MCF 10A (cell line): ENCODE results near the gene C4orf36. TPM values are rescaled to one million over a fixed set of nuclear protein-coding genes. Genes with fewer than 3 reads are reported as not detected.

Experiments
- BruUV-seq: library from RNA; stranded (reverse); fragments of 400-500 nt; replicated peaks from 2 replicates; lab custom pipeline; 2021; lab: Mats Ljungman, UMichigan
- CTCF ChIA-PET: fragments of 300-600 bp; sonication (Branson Sonifier 250); formaldehyde crosslinking; extraction: SDS; loops from one replicate; lab custom pipeline; 2021; ENCODE audit warnings: antibody characterized with exemption, inconsistent platforms; lab: Yijun Ruan, JAX
- POLR2A ChIA-PET: fragments of 300-600, 350-650 bp; sonication (Branson Sonifier 250); formaldehyde crosslinking; extraction: SDS; loops from one replicate; lab custom pipeline; 2020; ENCODE audit warnings: antibody characterized with exemption, inconsistent platforms; lab: Yijun Ruan, JAX
- DNase-seq: peaks from one replicate; pipeline ENCODE4 v3.0.0-alpha.2; 2018; ENCODE audit not compliant: unreplicated experiment
- H3K27ac Mint-ChIP-seq: one replicate; pipeline ENCODE4 v1.8.0; 2022; ENCODE audit warnings: mild to moderate bottlenecking, low read depth, mixed read lengths; ENCODE audit not compliant: unreplicated experiment
- H3K27me3 Mint-ChIP-seq: one replicate; pipeline ENCODE4 v1.8.0; 2022; ENCODE audit warnings: mixed read lengths; ENCODE audit not compliant: insufficient read depth, unreplicated experiment
- H3K36me3 Mint-ChIP-seq: one replicate; pipeline ENCODE4 v1.8.0; 2022; ENCODE audit warnings: mild to moderate bottlenecking, moderate library complexity, mixed read lengths; ENCODE audit not compliant: insufficient read depth, unreplicated experiment
- H3K4me1 Mint-ChIP-seq: one replicate; pipeline ENCODE4 v1.8.0; 2022; ENCODE audit warnings: mixed read lengths; ENCODE audit not compliant: insufficient read depth, unreplicated experiment
- H3K4me3 Mint-ChIP-seq: one replicate; pipeline ENCODE4 v1.8.0; 2022; ENCODE audit warnings: mild to moderate bottlenecking, moderate library complexity, mixed read lengths; ENCODE audit not compliant: unreplicated experiment
- H3K9me3 Mint-ChIP-seq: one replicate; pipeline ENCODE4 v1.8.0; 2022; ENCODE audit warnings: mixed read lengths; ENCODE audit not compliant: unreplicated experiment
- intact Hi-C: fragments of 100-400 bp; cut with micrococcal nuclease; formaldehyde crosslinking; loops from 2 replicates; pipeline ENCODE4 v1.14.1; 2022
- total RNA-seq: library from RNA; stranded (reverse); gene quantifications from 2 replicates; pipeline ENCODE4 v1.2.3, GENCODE V29; 2022
- TF ChIP-seq, protein P1 (sequence below): fragments of 200-600 bp; IDR thresholded peaks from one replicate; pipeline ENCODE4 v1.8.0; 2022; ENCODE audit warnings: antibody characterized with exemption, mild to moderate bottlenecking; ENCODE audit not compliant: unreplicated experiment

Gene C4orf36
- total RNA-seq, 1 experiment from 2014 or later = 2.9 TPM

DNA sequence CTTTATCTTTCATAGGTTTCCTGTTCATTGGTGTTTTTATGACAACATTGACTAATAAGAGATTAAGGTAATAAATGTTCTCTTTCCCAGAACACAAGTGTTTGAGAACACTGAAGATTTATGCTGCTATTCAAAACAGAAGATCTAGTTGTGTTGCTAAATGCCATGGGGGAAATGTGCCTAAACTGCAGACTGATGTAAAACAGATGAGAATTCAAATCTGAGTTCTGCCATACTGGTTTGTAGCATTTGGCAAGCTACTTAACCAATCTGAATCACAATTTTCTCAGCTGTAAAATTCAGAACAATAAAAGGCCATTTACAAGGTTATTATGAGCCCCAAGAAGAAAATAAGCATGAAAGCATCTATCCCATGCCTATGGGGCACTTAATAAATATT, 45.3 kb downstream of the C4orf36 start:
- BruUV-seq = no TSS peak
- Mint-ChIP-seq H3K27me3 (no peaks in the 10 kb centered on the region), H3K27ac (no peak overlapping the region), H3K36me3 (no peaks in the 10 kb centered on the region), H3K9me3 (no peaks in the 10 kb centered on the region), H3K4me3 (no peak overlapping the region), H3K4me1 (peaks cover 30% of the 10 kb centered on the region)
- ChIA-PET CTCF (interaction anchor here (0.8 kb wide), 1 partner anchor 45 kb away, joined by 3 read pairs; no protein-coding TSS in a partner anchor), POLR2A (interaction anchor here (2.1 kb wide), 1 partner anchor 16 kb away, joined by 11 read pairs; no protein-coding TSS in a partner anchor)
- TF ChIP-seq, protein P1, sequence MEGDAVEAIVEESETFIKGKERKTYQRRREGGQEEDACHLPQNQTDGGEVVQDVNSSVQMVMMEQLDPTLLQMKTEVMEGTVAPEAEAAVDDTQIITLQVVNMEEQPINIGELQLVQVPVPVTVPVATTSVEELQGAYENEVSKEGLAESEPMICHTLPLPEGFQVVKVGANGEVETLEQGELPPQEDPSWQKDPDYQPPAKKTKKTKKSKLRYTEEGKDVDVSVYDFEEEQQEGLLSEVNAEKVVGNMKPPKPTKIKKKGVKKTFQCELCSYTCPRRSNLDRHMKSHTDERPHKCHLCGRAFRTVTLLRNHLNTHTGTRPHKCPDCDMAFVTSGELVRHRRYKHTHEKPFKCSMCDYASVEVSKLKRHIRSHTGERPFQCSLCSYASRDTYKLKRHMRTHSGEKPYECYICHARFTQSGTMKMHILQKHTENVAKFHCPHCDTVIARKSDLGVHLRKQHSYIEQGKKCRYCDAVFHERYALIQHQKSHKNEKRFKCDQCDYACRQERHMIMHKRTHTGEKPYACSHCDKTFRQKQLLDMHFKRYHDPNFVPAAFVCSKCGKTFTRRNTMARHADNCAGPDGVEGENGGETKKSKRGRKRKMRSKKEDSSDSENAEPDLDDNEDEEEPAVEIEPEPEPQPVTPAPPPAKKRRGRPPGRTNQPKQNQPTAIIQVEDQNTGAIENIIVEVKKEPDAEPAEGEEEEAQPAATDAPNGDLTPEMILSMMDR = no peak
- intact Hi-C loops = no loop called here
- DNase-seq = no peak

GRCh38 chr4:86845593-86845992, 46.6 kb downstream of the C4orf36 start:
- ChIA-PET CTCF (interaction anchor here (0.6 to 1.2 kb wide), 4 partner anchors 9 to 323 kb away, joined by 3 read pairs; no protein-coding TSS in a partner anchor), POLR2A (interaction anchor here (0.7 to 2.1 kb wide), 4 partner anchors 9 to 181 kb away, joined by 3 to 11 read pairs (median 3); no protein-coding TSS in a partner anchor)
- intact Hi-C loops = no loop called here
- H3K4me3 Mint-ChIP-seq = no peak overlapping the region
- DNase-seq = peak; percentile 36
- TF ChIP-seq, protein P1 = no peak
- peak overlapping the region; percentile 28 for H3K27ac Mint-ChIP-seq
- BruUV-seq = no TSS peak
- no peaks in the 10 kb centered on the region for H3K27me3 Mint-ChIP-seq
- no peaks in the 10 kb centered on the region for H3K9me3 Mint-ChIP-seq
- H3K36me3 Mint-ChIP-seq = no peaks in the 10 kb centered on the region
- peaks cover 40% of the 10 kb centered on the region for H3K4me1 Mint-ChIP-seq

- intact Hi-C loops = no loop called here
- DNase-seq = peak; percentile 33
- no TSS peak for BruUV-seq
- POLR2A ChIA-PET = interaction anchor here (2.4 kb wide), 1 partner anchor 10 kb away, joined by 13 read pairs; no protein-coding TSS in a partner anchor
- Mint-ChIP-seq H3K4me1 (peaks cover 26% of the 10 kb centered on the region), H3K27ac (peak overlapping the region; percentile 8), H3K9me3 (no peaks in the 10 kb centered on the region), H3K36me3 (no peaks in the 10 kb centered on the region), H3K4me3 (no peak overlapping the region), H3K27me3 (no peaks in the 10 kb centered on the region)
- TF ChIP-seq, protein P1 = no peak
- CTCF ChIA-PET = interaction anchor here (2.5 kb wide), 1 partner anchor 10 kb away, joined by 8 read pairs; no protein-coding TSS in a partner anchor
Measured at GRCh38 chr4:86841309-86841708, 50.9 kb downstream of the C4orf36 start.

GRCh38 chr4:86840858-86841257, 51.4 kb downstream of the C4orf36 start:
- TF ChIP-seq, protein P1 = no peak
- DNase-seq = no peak
- CTCF ChIA-PET = interaction anchor here (2.5 kb wide), 1 partner anchor 9 kb away, joined by 8 read pairs; no protein-coding TSS in a partner anchor
- Mint-ChIP-seq H3K27me3 (no peaks in the 10 kb centered on the region), H3K4me3 (no peak overlapping the region), H3K4me1 (peaks cover 26% of the 10 kb centered on the region), H3K27ac (no peak overlapping the region), H3K9me3 (no peaks in the 10 kb centered on the region), H3K36me3 (no peaks in the 10 kb centered on the region)
- intact Hi-C loops = no loop called here
- BruUV-seq = no TSS peak
- POLR2A ChIA-PET = interaction anchor here (1.8 kb wide), 1 partner anchor 10 kb away, joined by 15 read pairs; no protein-coding TSS in a partner anchor
